Breast epithelium (tissue), 4 donors: ENCODE data around the gene LRRC4B. TPM values are rescaled to one million over a fixed set of nuclear protein-coding genes. Genes with fewer than 3 reads are reported as not detected.
"Not testable (repeated sequence)": the region's sequence is repeated elsewhere in the genome, so short reads cannot be mapped to it uniquely, and the experiment has no call there.

ENCODE experiments used
- DNase-seq, 2 donors: peaks; one replicate each; pipeline ENCODE4 v3.0.0-alpha.2; 2019; ENCODE audit warnings: low spot score in 2 of 2
- H3K27ac ChIP-seq, 2 donors: fragments of 200-600 bp; sonication (generic) in 1 of 2; one replicate each; pipeline ENCODE4 v1.5.1; 2016 to 2019; ENCODE audit warnings: mild to moderate bottlenecking in 1 of 2
- H3K27me3 ChIP-seq, 2 donors: fragments of 200-600 bp; sonication (generic) in 1 of 2; one replicate each; pipeline versions ENCODE4 v1.5.1 to v1.6.0; 2017 to 2019; ENCODE audit warnings: control low read depth in 1 of 2, mild to moderate bottlenecking in 1 of 2
- H3K36me3 ChIP-seq: fragments of 200-600 bp; one replicate; pipeline ENCODE4 v1.5.1; 2019
- H3K4me1 ChIP-seq, 2 donors: fragments of 200-600 bp; sonication (generic); one replicate each; pipeline ENCODE4 v1.5.1; 2016 to 2019; ENCODE audit warnings: control low read depth in 1 of 2
- H3K4me3 ChIP-seq, 3 donors: fragments of 200-600 bp; sonication (generic); 1 replicate in 2 of 3; 2 replicates in 1 of 3; pipeline ENCODE4 v1.5.1; 2016 to 2019; ENCODE audit warnings: mild to moderate bottlenecking in 3 of 3, moderate library complexity in 2 of 3
- H3K9me3 ChIP-seq, 2 donors: fragments of 200-600 bp; sonication (generic) in 1 of 2; one replicate each; pipeline ENCODE4 v1.5.1; 2016 to 2019; ENCODE audit warnings: control low read depth in 1 of 2
- CTCF ChIP-seq, 3 donors: fragments of 450-650 bp; IDR thresholded peaks; one replicate each; pipeline ENCODE4 v1.5.1; 2016 to 2017; ENCODE audit warnings: antibody characterized with exemption in 3 of 3, mild to moderate bottlenecking in 3 of 3, moderate library complexity in 3 of 3
- POLR2A ChIP-seq: fragments of 450-650 bp; IDR thresholded peaks from one replicate; pipeline ENCODE4 v1.6.1; 2016; ENCODE audit warnings: antibody characterized with exemption, mild to moderate bottlenecking, moderate library complexity
- POLR2AphosphoS5 ChIP-seq, 3 donors: sonication (generic); formaldehyde crosslinking; IDR thresholded peaks; one replicate each; pipeline ENCODE4 v1.6.1; 2017; ENCODE audit warnings: antibody characterized with exemption in 3 of 3
- intact Hi-C: fragments of 100-400 bp; cut with DNase I; formaldehyde crosslinking; loops from one replicate; pipeline ENCODE4 v1.15.1; 2023; ENCODE audit warnings: low total_unique reads
- total RNA-seq, 3 donors: library from RNA; depleted of rRNA; stranded (reverse); fragments of >200 nt; gene quantifications; one replicate each; pipeline ENCODE4 v1.1.0, GENCODE V29; 2016

The LRRC4B gene
- total RNA-seq, 3 donors from 2014 or later: 0.16 to 1.3 (median 1.2) TPM

DNA sequence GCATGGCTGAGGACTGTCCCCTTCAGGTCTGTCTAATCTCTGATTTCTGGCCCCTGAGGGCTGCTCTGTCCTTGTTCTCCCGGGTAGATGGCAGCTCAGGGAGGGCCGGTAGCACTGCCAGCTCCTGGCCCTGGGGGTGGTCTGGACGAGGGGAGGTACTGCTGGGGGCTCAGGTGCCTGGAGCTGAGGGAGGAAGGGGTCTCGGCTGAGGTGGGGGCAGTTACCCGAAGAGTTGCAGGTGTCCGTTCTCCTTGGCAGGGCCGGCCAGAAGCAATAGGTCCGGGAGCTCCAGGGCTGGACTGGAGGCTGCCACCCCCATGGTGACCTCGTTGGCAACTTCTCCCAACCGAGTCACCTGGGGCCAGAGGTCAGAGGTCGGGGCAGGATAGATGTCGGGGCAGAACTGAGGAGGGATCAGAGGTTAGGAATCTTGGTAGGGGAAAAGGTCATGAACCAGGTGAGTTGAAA, 93.1 kb downstream of the LRRC4B start:
- no peaks in the 10 kb centered on the region for H3K27me3 ChIP-seq
- no peaks in the 10 kb centered on the region for H3K9me3 ChIP-seq
- no peak overlapping the region for H3K4me3 ChIP-seq
- DNase-seq: no peak
- peaks cover 3 to 9% of the 10 kb centered on the region in 2 donors for H3K4me1 ChIP-seq
- no peaks in the 10 kb centered on the region for H3K36me3 ChIP-seq
- H3K27ac ChIP-seq: no peak overlapping the region
- no peak for TF ChIP-seq CTCF (IDR thresholded peaks at IDR 0.05)
- TF ChIP-seq POLR2AphosphoS5 (IDR thresholded peaks at IDR 0.05): no peak
- no peak for TF ChIP-seq POLR2A
- intact Hi-C loops: no loop called here

- intact Hi-C loops, H3K4me1 ChIP-seq: not testable (repeated sequence)
Measured at GRCh38 chr19:50473336-50473735, 94.9 kb downstream of the LRRC4B start.

GRCh38 chr19:50468818-50469217, 99.4 kb downstream of the LRRC4B start:
- H3K9me3 ChIP-seq: no peaks in the 10 kb centered on the region
- no peak overlapping the region for H3K27ac ChIP-seq
- H3K4me1 ChIP-seq: no peaks in the 10 kb centered on the region
- no peaks in the 10 kb centered on the region for H3K36me3 ChIP-seq
- TF ChIP-seq CTCF (IDR thresholded peaks at IDR 0.05) (no peak), POLR2AphosphoS5 (IDR thresholded peaks at IDR 0.05) (no peak), POLR2A (no peak)
- H3K27me3 ChIP-seq: peaks cover 0 to 4% of the 10 kb centered on the region in 2 donors
- H3K4me3 ChIP-seq: no peak overlapping the region
- intact Hi-C loops: loop anchor here (5.0 kb wide), 1 partner anchor 398 kb away; no protein-coding TSS in a partner anchor
- no peak for DNase-seq

More at GRCh38 chr19:50473336-50473735, 94.9 kb downstream of the LRRC4B start:
- not testable (repeated sequence) for H3K9me3 ChIP-seq, DNase-seq, H3K27me3 ChIP-seq, H3K36me3 ChIP-seq, H3K27ac ChIP-seq, H3K4me3 ChIP-seq

DNA sequence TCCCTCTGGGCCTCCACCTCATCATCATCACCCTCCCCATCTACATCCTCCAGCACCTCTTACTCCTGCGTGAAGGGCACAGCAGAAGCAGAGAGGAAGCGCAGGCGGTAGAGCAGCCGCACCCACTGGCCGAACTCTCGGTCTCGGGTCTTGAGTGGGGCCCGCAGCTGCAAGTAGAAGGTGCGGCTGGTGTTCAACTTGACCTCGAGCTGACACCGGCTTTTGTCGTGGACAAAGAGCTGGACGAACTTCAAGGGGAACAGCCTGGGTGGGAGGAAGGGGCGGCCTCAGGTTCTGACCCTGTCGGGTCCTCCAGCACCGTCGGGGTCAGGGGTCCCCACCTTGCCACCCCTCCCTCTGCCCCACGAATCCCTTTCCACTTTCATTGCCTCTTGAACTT, 100.7 kb downstream of the LRRC4B start:
- Histone ChIP-seq H3K4me3 (no peak overlapping the region), H3K27me3 (peaks cover 0 to 4% of the 10 kb centered on the region in 2 donors), H3K4me1 (no peaks in the 10 kb centered on the region), H3K9me3 (no peaks in the 10 kb centered on the region), H3K36me3 (no peaks in the 10 kb centered on the region), H3K27ac (no peak overlapping the region)
- DNase-seq: no peak
- TF ChIP-seq POLR2AphosphoS5 (IDR thresholded peaks at IDR 0.05) (no peak), CTCF (IDR thresholded peaks at IDR 0.05) (no peak), POLR2A (no peak)
- intact Hi-C loops: loop anchor here (5.0 kb wide), 1 partner anchor 400 kb away; no protein-coding TSS in a partner anchor

Other genes with a start within 250 kb of the LRRC4B start
- 1 to 10 TPM in 2 of 3 donors, under 1 TPM in 1; 0.32 to 3.7 (median 1.6) TPM for gene KCNC3, start 239.1 kb downstream of the LRRC4B start, total RNA-seq
- gene NAPSA, start 202.8 kb downstream of the LRRC4B start, total RNA-seq: 1 to 10 TPM in 2 of 3 donors, under 1 TPM in 1; 0.80 to 1.8 (median 1.6) TPM
- 100 to 1,000 TPM in 1 of 3 donors, 10 to 100 TPM in 2; 71.0 to 105 (median 87.5) TPM for gene NR1H2, start 192.0 kb downstream of the LRRC4B start, total RNA-seq
- 10 to 100 TPM; 13.8 to 17.3 (median 16.0) TPM for gene POLD1, start 184.1 kb downstream of the LRRC4B start, total RNA-seq
- gene SPIB, start 149.5 kb downstream of the LRRC4B start, total RNA-seq: under 1 TPM in 1 of 3 donors, not detected in 2; 0.33 TPM
- under 1 TPM in 1 of 3 donors, not detected in 2; under 0.01 TPM for gene MYBPC2, start 135.5 kb downstream of the LRRC4B start, total RNA-seq
- gene EMC10, start 91.9 kb downstream of the LRRC4B start, total RNA-seq: 10 to 100 TPM; 38.0 to 78.2 (median 64.6) TPM
- 1 to 10 TPM in 2 of 3 donors, under 1 TPM in 1; 0.98 to 1.3 (median 1.1) TPM for gene GARIN5A, start 91.6 kb downstream of the LRRC4B start, total RNA-seq
- gene JOSD2, start 57.2 kb downstream of the LRRC4B start, total RNA-seq: 10 to 100 TPM; 14.7 to 26.7 (median 20.3) TPM
- not detected for gene ASPDH, start 54.5 kb downstream of the LRRC4B start, total RNA-seq
- 1 to 10 TPM in 1 of 3 donors, under 1 TPM in 1, not detected in 1; 0.33 to 1.3 TPM for gene SYT3, start 71.4 kb upstream of the LRRC4B start, total RNA-seq
- not detected for gene C19orf81, start 81.0 kb upstream of the LRRC4B start, total RNA-seq
- under 1 TPM in 2 of 3 donors, not detected in 1; 0.59 to 0.98 TPM for gene SHANK1, start 151.4 kb upstream of the LRRC4B start, total RNA-seq
- gene CLEC11A, start 154.9 kb upstream of the LRRC4B start, total RNA-seq: 10 to 100 TPM; 16.4 to 24.3 (median 20.6) TPM
- not detected for gene GPR32, start 202.0 kb upstream of the LRRC4B start, total RNA-seq
- not detected for gene ACP4, start 222.0 kb upstream of the LRRC4B start, total RNA-seq